Measurements from ENCODE around the gene MRGPRE. TPM values are rescaled to one million over a fixed set of nuclear protein-coding genes. Genes with fewer than 3 reads are reported as not detected.
"Not testable (repeated sequence)": the region's sequence is repeated elsewhere in the genome, so short reads cannot be mapped to it uniquely, and the experiment has no call there.

Gene MRGPRE
- 0.48 TPM for total RNA-seq (ENCODE audit: insufficient read depth, low replicate concordance)

DNA sequence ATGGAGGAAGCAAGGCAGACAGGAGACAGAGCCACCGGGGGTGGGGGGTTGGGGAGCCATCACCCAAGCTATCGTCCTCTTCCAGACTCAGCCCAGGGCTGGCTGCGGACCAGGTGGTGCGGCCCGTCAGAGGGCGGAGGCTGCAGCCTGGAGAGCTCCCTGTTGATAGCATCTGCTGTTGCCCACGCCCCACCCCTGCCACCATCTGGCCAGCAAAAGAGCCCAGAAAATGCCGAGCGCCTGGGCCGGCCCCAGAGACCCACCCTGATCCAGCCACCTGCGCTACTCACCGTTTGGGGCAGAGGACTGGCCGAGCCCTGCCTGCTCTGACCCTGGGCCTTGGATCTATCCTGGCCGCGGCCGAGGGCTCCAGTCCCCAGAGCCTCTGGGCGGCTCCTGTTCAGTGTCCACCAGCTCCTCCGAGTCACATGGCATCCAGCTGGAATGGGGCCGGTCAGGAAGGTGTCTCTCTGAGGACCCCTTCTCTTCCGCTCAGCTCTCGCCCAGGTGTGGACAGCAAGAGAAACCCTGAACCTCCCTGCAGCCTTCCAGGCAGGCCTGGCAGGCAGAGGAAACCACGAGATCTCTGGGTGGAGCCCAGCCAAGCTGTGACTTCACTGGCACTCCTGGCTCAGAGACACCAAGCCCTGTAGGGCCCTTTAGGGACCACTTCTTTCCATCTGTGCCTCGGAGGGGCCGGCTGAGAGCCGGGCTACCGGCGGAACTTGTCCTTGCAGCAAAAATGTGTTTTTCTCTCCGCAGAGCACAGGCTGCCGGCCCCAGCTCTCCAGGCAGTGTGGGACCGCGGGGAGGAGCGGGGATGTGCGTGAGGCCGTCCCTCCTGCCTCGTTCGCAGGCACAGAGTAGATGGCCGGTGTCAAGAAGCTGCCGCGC is at the start of gene MRGPRE:
Gene MRGPRE (minus strand): TSS at position 567 of the 894 bp plus-strand sequence. CDS start 3,618 bp downstream, outside the sequence.
- DNase-seq (ENCODE audit: low spot score): no peak

GRCh38 chr11:3281146-3281545 is 48.9 kb upstream of the MRGPRE start:
- not testable (repeated sequence) for DNase-seq (ENCODE audit: low spot score)

DNA sequence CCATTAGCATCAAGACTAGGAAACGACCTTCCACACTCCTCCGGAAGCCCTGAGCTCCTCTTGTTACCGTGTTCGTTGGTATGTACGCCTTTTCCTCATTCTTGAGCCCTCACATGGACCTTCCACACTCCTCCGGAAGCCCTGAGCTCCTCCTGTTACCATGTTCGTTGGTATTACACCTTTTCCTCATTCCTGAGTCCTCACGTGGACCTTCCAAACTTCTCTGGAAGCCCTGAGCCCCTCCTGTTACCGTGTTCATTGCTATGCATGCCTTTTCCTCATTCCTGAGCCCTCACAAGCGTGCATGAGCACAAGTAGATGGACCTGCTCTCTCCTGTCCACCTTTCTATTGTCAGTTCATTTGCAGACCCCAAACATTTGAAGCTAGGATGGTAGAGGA is 48.4 kb upstream of the MRGPRE start:
- not testable (repeated sequence) for DNase-seq (ENCODE audit: low spot score)

GRCh38 chr11:3278922-3279321 is 46.7 kb upstream of the MRGPRE start:
- DNase-seq (ENCODE audit: low spot score): not testable (repeated sequence)

DNA sequence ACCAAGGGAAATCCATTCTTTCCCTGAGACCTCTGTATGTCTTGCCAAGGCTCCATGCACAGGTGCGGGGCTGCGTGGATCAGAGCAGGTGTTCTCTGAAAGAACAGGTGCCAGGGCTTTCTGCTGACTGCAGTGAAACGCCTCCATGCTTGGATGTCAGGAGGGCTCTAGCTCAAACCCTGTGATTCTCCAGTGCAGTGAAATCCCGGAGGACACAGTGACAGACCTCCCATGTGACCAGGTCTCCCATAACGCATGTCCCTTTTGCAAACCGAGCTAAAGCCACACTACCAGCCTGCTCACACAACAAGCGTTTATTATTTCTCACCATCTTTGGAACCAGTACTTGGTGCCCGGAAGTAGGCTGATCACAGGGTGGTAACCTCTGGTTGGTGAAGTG is 41.4 kb upstream of the MRGPRE start:
- DNase-seq (ENCODE audit: low spot score): not testable (repeated sequence)

GRCh38 chr11:3262548-3262947 is 30.3 kb upstream of the MRGPRE start:
- DNase-seq (ENCODE audit: low spot score): not testable (repeated sequence)

GRCh38 chr11:3261831-3262230 is 29.6 kb upstream of the MRGPRE start:
- DNase-seq (ENCODE audit: low spot score): not testable (repeated sequence)

DNA sequence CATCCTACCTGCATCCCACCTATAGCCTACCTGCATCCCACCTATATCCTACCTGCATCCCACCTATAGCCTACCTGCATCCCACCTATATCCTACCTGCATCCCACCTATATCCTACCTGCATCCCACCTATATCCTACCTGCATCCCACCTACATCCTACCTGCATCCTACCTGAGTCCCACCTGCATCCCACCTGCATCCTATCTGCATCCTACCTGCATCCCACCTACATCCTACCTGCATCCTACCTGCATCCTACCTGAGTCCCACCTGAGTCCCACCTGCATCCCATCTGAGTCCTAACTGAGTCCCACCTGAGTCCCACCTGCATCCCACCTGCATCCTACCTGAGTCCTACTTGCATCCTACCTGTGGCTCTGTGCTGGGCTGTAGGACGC is 25.3 kb upstream of the MRGPRE start:
- DNase-seq (ENCODE audit: low spot score): not testable (repeated sequence)

GRCh38 chr11:3255241-3255640 is 23.0 kb upstream of the MRGPRE start:
- not testable (repeated sequence) for DNase-seq (ENCODE audit: low spot score)

DNA sequence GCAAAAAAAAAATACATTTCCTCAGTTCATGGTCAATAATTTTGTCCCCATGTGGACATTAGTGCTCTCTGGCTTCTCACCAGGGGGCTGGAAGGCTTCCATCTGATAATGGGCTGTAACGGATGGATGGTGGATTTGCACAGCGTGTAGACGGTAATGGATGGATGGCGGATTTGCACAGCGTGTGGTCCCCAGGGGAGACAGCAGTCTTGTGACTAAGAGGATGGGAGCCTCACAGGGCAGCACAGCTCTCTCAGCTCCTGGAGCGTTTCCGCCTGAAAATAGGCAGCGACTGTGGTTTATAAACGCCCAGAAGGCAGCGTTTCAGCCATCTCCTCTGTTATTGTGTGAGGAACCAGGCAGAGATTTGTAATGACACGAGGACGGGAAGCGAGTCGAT is 22.6 kb upstream of the MRGPRE start:
- DNase-seq (ENCODE audit: low spot score): not testable (repeated sequence)

- no peak for DNase-seq (ENCODE audit: low spot score)
Measured at GRCh38 chr11:3245071-3245470, 12.9 kb upstream of the MRGPRE start.

DNA sequence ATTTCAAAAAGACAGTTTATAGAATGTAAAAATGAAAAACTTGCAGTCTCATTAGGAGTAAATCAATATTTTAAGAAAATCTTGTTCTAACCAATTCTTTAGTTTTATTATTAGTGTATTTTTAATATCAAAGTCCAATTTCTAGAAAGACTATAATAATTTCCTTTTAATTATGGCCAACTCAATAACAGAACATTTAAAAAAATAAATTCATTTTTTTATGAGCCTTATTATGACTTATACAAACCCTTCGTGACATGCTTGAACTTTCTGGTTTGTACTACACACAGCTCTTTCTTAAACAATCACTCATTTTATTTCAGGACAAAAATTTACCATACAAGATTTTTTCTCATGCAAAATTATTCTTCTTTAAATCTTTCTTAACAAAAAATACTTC is 11.7 kb upstream of the MRGPRE start:
- DNase-seq (ENCODE audit: low spot score): no peak

DNA sequence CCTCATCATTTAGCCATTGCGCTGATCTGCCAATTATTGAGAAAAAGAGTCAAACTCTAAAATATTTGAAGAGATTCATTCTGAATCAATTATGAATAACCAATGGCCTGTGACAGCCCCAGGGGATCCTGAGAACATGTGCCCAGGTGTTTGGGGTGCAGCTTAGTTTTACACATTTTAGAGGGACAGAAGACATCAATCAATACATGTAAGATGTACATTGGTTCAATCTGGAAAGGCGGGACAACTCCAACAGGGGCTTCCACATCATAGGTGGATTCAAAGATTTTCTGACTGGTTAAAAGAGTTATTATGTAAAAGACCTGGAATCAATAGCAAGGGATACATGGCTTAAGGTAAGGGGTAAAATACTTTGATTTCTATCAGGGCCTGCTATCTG is 4.9 kb upstream of the MRGPRE start:
- DNase-seq (ENCODE audit: low spot score): no peak

DNA sequence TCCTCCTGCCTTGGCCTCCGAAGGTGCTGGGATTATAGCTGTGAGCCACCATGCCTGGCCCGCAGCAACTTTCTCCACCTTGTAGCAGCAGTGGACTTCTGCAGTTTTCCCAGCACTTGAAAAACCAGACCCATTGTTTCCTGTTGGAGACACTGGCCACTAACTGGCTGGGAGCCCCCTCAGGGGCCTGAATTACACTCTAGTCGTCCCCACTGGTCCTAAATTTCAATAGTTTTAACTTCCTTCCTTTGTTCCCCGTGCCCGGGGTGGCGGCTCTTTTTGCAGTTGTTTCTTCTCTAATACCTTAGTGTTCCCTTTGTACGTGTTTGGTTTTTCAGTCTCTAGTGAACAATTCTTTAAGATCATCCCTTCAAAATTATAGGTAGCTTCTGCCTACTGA is 2.6 kb upstream of the MRGPRE start:
- no peak for DNase-seq (ENCODE audit: low spot score)

- no peak for DNase-seq (ENCODE audit: low spot score)
Measured at GRCh38 chr11:3232956-3233355, 739 bp upstream of the MRGPRE start.

- no peak for DNase-seq (ENCODE audit: low spot score)
Measured at GRCh38 chr11:3231550-3231850, 717 bp downstream of the MRGPRE start.

GRCh38 chr11:3230636-3231549 is 1.3 kb downstream of the MRGPRE start:
- no peak for DNase-seq (ENCODE audit: low spot score)

- no peak for DNase-seq (ENCODE audit: low spot score)
Measured at GRCh38 chr11:3229673-3230630, 2.3 kb downstream of the MRGPRE start.

- DNase-seq (ENCODE audit: low spot score): no peak
Measured at GRCh38 chr11:3228445-3228829, 3.8 kb downstream of the MRGPRE start.

GRCh38 chr11:3227568-3228444 is 4.4 kb downstream of the MRGPRE start:
- no peak for DNase-seq (ENCODE audit: low spot score)
